Natural killer cell treated with Interleukin-12 subunit alpha and Interleukin-12 subunit beta and Interleukin-15 and Interleukin-18, amount 100 ng/mL, for 72 hours (primary cell): ENCODE measurements around the gene CCDC85B. TPM values are rescaled to one million over a fixed set of nuclear protein-coding genes. Genes with fewer than 3 reads are reported as not detected.

ENCODE experiments used
- ATAC-seq, 2 donors: fragments of 150-1000 bp; cut with Tn5 transposase in 1 of 2; sonication (Bioruptor Pico), chemical (Tn5 transposase) in 1 of 2; 2 replicates each; pipeline ENCODE4 v1.10.0; 2021
- DNase-seq: peaks from one replicate; pipeline ENCODE4 v3.0.0; 2022; ENCODE audit warnings: low spot score
- H3K27ac Mint-ChIP-seq, 2 donors: 1 replicate in 1 of 2; 2 replicates in 1 of 2; pipeline ENCODE4 v1.8.0; 2022; ENCODE audit warnings: mixed read lengths in 2 of 2, mild to moderate bottlenecking in 1 of 2, moderate library complexity in 1 of 2
- H3K27me3 Mint-ChIP-seq, 2 donors: 1 replicate in 1 of 2; 2 replicates in 1 of 2; pipeline ENCODE4 v1.8.0; 2022; ENCODE audit warnings: mixed read lengths in 2 of 2
- H3K36me3 Mint-ChIP-seq: one replicate; pipeline ENCODE4 v1.8.0; 2022; ENCODE audit warnings: mixed read lengths
- H3K4me1 Mint-ChIP-seq, 2 donors: 1 replicate in 1 of 2; 2 replicates in 1 of 2; pipeline ENCODE4 v1.8.0; 2022; ENCODE audit warnings: low read depth in 2 of 2, mixed read lengths in 2 of 2, mild to moderate bottlenecking in 1 of 2
- H3K4me3 Mint-ChIP-seq: one replicate; pipeline ENCODE4 v1.8.0; 2022; ENCODE audit warnings: mixed read lengths
- H3K9me3 Mint-ChIP-seq: 2 replicates; pipeline ENCODE4 v1.8.0; 2022; ENCODE audit warnings: mixed read lengths
- total RNA-seq, 2 donors: library from RNA; stranded (reverse); gene quantifications; one replicate each; pipeline ENCODE4 v1.2.3, GENCODE V29; 2022

CCDC85B gene
- total RNA-seq, 2 donors from 2014 or later: 44.6 to 89.8 TPM

DNA sequence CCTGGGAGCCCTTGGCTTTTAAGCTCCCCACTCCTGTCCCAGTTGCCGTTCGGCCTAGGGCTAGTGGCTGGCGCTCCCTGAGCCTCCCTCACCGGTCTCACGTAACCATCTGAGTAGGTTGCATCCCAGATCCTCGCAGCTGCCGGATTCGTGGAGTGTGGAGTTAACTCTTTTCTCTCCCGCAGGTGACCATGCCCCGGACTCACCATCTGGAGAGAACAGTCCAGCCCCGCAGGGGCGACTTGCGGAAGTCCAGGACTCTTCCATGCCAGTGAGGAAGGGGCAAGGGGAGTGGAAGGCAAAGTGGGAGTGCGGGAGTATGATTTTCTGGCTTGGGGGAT, 29.3 kb upstream of the CCDC85B start:
- no peaks in the 10 kb centered on the region for H3K9me3 Mint-ChIP-seq
- H3K4me3 Mint-ChIP-seq: peak overlapping the region; percentile 98
- peaks cover 13% of the 10 kb centered on the region for H3K36me3 Mint-ChIP-seq
- peak; percentile 61 for DNase-seq
- ATAC-seq: no peak
- peak overlapping the region; percentile 97 for H3K27ac Mint-ChIP-seq
- H3K4me1 Mint-ChIP-seq: peaks cover 35 to 40% of the 10 kb centered on the region in 2 donors
- H3K27me3 Mint-ChIP-seq: no peaks in the 10 kb centered on the region

DNA sequence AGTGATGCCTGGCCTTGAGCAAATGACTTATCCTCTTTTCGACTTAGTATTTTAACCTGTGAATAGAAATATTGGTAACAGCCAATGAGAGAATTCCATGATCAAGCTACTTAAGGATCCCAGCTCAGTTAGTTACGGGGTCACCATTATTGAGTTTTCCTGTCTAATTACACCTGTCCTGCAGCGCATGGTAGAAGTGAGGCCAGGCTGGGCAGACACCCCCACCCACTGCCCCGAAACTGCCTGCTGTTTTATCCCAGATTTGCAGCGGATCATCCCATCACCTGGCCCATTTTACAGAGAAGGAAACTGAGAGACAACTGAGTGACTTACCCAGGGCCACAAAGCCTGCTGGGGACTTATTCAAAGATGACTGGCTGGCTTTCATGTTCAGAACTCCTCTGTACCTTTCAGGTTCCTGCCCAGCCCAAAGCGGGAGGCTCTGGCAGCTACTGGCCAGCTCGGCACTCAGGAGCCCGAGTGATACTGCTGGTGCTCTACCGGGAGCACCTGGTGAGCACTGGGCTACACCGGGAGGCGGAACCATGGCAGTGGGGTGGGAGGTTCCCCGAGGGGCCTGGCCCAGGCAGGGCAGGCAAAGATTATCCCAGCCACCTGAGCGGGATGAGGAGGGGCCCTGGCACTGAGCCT, 28.8 kb upstream of the CCDC85B start:
- DNase-seq: peak; percentile 44
- no peaks in the 10 kb centered on the region for H3K27me3 Mint-ChIP-seq
- H3K4me1 Mint-ChIP-seq: peaks cover 30 to 35% of the 10 kb centered on the region in 2 donors
- peak overlapping the region; percentile 97 for H3K27ac Mint-ChIP-seq
- H3K36me3 Mint-ChIP-seq: peaks cover 7% of the 10 kb centered on the region
- H3K4me3 Mint-ChIP-seq: peak overlapping the region; percentile 98
- ATAC-seq: no peak
- no peaks in the 10 kb centered on the region for H3K9me3 Mint-ChIP-seq

DNA sequence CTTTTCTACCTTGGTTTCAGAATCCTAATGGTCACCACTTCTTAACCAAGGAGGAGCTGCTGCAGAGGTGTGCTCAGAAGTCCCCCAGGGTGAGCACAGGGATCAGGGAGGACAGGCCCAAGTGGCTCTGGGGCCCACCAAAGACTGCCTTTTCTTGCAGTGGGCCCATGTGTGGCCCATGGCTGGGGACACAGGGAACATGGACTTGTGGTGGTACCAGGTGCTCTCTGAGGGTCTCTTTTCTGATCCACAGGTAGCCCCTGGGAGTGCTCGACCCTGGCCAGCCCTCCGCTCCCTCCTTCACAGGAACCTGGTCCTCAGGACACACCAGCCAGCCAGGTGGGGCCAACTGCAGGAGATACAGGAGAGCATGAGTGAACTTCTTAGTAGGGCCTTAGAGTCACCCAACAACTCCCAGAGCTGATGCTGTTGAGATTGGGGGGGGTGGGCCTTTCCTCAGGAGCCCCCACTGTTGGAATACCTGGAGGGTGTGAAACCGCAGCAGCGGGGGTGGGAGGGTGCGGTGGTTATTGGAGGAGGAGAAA, 28.2 kb upstream of the CCDC85B start:
- peak overlapping the region; percentile 44 for H3K4me3 Mint-ChIP-seq
- DNase-seq (peak; percentile 58), ATAC-seq (no peak)
- peaks cover 5% of the 10 kb centered on the region for H3K36me3 Mint-ChIP-seq
- peak overlapping the region; percentile 97 for H3K27ac Mint-ChIP-seq
- H3K9me3 Mint-ChIP-seq: no peaks in the 10 kb centered on the region
- H3K27me3 Mint-ChIP-seq: no peaks in the 10 kb centered on the region
- H3K4me1 Mint-ChIP-seq: peaks cover 30 to 36% of the 10 kb centered on the region in 2 donors

DNA sequence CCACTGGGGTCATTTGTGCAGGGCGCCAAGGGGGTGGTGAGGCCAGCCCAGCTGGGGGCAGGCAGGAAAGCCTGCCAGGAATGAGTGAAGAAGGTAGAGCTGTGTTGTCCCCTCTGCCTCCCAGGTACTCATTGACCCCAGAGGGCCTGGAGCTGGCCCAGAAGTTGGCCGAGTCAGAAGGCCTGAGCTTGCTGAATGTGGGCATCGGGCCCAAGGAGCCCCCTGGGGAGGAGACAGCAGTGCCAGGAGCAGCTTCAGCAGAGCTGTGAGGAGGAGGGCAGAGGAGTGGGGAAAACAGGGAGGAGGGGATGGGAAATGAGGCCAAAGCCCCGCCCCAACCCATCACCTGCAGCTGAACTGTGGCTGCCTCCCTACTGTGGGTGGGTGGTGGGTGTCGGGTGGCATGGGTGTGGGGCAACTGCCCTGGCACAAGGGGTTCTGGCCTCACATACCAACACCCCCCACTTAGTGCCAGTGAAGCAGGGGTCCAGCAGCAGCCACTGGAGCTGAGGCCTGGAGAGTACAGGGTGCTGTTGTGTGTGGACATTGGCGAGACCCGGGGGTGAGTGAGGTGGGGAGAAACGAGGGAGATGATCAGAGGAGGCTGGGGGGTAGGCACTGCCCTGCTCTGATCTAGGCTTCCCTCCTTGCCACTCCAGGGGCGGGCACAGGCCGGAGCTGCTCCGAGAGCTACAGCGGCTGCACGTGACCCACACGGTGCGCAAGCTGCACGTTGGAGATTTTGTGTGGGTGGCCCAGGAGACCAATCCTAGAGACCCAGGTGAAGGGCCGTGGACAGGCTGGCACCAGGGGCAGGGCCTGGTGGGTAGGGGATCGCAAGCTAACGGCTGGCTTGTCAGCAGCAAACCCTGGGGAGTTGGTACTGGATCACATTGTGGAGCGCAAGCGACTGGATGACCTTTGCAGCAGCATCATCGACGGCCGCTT, 27.3 kb upstream of the CCDC85B start:
- Mint-ChIP-seq H3K27ac (peak overlapping the region in 1 of 2 donors; percentile 33), H3K4me3 (peak overlapping the region; percentile 44), H3K4me1 (peaks cover 29 to 36% of the 10 kb centered on the region in 2 donors), H3K36me3 (peaks cover 5% of the 10 kb centered on the region), H3K27me3 (no peaks in the 10 kb centered on the region), H3K9me3 (no peaks in the 10 kb centered on the region)
- DNase-seq: peak; percentile 44
- no peak for ATAC-seq

DNA sequence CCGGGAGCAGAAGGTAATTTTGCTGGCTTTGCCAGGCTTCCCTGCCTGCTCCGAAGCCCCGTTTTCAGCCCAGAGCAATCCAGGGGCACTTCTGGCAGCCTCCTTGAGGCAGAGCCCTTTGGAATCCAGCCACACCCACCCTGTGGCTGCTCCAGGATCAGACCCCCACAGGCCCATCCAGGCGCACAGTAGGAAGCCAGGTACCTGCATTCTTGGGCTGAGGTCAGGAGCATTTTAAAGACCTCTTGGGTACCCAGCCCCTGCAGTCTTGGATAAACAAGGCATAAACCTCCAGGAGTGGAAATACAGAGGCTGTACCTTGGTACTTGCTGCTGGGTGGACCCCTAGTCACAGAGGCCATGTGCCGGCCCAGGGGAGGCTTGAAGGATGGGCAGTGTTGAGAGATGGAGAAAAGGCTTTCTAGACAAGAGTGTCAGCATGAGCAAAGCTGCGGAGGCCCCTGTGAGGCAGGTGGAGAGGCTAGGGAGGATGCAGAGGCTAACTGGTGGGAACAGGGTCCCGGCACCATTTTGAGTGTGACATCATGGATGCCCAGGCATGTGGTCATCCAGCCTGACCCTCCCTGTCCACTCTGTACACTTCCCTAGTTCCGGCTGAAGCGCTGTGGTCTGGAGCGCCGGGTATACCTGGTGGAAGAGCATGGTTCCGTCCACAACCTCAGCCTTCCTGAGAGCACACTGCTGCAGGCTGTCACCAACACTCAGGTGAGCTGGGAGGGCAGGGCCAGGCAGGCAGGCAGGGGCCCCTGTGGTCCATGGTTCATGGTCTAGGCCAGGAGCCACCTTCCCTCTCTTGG, 26.4 kb upstream of the CCDC85B start:
- Mint-ChIP-seq H3K27me3 (no peaks in the 10 kb centered on the region), H3K4me1 (peaks cover 21 to 28% of the 10 kb centered on the region in 2 donors), H3K27ac (no peak overlapping the region), H3K4me3 (no peak overlapping the region), H3K9me3 (no peaks in the 10 kb centered on the region), H3K36me3 (peaks cover 5% of the 10 kb centered on the region)
- no peak for ATAC-seq
- DNase-seq: peak; percentile 54

DNA sequence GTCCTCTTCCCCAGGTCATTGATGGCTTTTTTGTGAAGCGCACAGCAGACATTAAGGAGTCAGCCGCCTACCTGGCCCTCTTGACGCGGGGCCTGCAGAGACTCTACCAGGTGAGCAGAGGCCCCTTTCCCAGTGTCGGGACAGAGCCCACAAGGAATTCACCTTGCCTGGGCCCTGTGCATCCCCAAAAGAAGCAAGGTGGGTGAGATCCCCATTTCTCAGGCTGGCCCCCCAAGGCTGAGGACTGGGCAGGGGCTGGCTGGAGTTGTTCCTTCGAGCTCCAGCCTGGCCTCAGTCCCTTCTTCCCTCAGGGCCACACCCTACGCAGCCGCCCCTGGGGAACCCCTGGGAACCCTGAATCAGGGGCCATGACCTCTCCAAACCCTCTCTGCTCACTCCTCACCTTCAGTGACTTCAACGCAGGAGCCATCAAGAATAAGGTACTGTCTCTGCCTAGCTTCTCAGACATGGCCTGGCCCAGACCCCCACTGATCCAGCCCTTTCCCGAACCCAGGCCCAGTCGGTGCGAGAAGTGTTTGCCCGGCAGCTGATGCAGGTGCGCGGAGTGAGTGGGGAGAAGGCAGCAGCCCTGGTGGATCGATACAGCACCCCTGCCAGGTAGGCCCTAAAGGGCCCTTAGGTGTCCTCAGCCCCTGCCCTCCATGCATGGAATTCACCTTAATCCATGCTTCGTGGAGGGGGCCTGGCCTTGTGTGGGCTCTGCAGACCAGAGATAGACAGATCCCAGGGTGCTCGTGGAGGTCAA, 25.6 kb upstream of the CCDC85B start:
- H3K9me3 Mint-ChIP-seq: no peaks in the 10 kb centered on the region
- no peak overlapping the region for H3K4me3 Mint-ChIP-seq
- H3K27ac Mint-ChIP-seq: no peak overlapping the region

DNA sequence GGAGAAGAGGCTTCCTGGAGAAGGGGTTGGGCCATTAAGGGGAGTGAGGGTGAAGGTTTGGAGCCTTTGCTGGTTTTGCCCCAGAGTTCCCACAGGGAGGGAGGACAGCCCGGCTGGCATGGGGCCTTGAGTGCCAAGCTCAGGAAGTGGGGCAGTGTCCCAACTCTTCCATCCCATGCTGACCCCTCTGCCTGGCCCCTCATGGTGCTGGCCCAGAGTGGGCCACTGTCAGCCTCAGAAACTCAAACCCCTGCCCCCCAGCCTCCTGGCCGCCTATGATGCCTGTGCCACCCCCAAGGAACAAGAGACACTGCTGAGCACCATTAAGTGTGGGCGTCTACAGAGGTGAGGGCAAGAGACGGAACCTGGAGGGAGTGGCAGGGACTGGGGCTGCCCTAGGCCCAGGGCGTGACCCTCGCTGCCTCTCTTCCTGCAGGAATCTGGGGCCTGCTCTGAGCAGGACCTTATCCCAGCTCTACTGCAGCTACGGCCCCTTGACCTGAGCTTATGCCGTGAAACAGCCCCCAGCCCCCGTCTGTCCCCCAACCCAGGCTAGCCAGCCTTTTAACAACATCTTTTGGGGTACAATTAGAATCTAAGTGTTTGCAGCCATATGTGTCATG, 24.8 kb upstream of the CCDC85B start:
- H3K36me3 Mint-ChIP-seq: peaks cover 5% of the 10 kb centered on the region
- DNase-seq (peak; percentile 35), ATAC-seq (no peak)
- H3K27me3 Mint-ChIP-seq: no peaks in the 10 kb centered on the region
- no peaks in the 10 kb centered on the region for H3K9me3 Mint-ChIP-seq
- no peak overlapping the region for H3K27ac Mint-ChIP-seq
- H3K4me3 Mint-ChIP-seq: no peak overlapping the region
- peaks cover 24 to 29% of the 10 kb centered on the region in 2 donors for H3K4me1 Mint-ChIP-seq

More for the DNA sequence above, 25.6 kb upstream of the CCDC85B start:
- ATAC-seq (no peak), DNase-seq (peak; percentile 59)
- Mint-ChIP-seq H3K4me1 (peaks cover 21 to 27% of the 10 kb centered on the region in 2 donors), H3K36me3 (peaks cover 5% of the 10 kb centered on the region), H3K27me3 (no peaks in the 10 kb centered on the region)

DNA sequence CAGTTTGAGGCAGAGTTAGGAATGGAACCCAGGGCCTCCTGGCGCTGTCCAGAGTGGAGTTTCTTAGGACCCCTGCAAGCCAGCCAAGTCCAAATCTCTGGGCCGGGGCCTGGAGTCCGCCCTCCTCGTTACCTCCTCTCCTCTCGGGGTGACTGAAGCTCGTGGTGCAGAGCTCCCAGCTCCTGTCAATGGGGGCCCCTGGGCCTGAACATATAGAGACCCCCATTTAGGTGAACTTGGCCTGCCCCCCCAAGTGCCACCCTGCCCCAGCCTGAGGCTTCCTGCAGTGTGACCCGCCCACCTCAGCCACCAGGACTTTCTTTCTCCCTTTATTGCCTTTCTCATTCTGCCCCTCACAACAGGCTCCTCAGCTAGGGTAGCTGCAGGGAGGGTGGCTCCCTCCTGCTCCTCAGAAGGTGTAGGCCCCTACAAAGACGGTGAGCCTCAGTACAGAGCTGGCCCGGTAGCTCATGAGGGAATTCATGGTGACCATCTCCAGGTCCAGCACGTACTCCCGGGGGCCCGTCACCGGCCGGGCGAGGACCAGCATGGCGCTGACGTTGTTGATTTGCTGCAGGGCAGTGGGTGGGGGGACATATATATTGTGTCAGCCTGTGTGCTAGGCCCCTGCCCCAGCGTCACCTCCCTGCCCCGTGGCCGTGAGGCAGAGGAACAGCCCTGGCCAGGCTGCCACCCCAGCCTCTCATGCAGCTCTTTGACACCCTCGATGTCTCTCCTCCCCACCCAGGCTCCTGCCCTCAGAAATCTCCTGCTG, 23.8 kb upstream of the CCDC85B start:
- no peak for ATAC-seq
- no peaks in the 10 kb centered on the region for H3K27me3 Mint-ChIP-seq

DNA sequence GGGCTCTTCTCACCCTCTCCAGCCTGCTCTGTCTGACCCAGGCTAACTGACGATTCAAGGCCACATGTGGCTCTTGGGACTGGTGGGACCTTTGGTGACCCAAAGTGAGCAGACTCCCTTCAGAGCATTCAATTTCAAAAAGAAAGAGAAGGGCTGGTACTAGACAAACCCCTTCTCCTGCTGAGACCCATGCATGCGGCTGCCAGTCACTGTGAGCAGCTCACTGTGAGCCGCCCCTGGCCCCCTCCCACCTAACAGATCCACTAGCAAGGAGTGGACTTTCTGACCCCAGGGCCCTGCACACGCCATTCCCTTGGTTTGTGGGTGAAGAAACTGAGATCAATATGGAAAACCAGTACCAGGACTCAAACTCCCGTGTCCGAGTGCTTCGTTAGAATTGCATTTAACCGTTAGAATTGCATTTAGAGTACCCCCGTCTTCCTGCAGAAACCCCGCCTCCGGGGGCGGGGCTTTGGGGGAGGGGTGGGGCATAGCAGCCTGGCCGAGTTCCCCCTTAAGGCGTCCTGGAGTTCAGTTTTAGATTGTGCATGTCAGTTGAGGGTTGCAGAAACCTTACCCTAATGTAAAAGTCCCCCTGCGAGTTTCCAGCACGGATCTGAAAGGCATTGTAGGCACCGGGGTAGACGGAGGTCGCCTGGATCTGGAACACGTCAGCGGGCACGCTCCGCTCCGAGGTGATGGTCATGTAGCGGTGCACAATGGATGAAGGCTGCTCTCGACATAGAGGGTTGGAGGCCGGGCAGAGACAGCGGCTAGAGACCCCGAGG, 23.0 kb upstream of the CCDC85B start:
- H3K4me1 Mint-ChIP-seq: peaks cover 24 to 25% of the 10 kb centered on the region in 2 donors
- H3K36me3 Mint-ChIP-seq: peaks cover 4% of the 10 kb centered on the region
- H3K9me3 Mint-ChIP-seq: no peaks in the 10 kb centered on the region
- H3K27ac Mint-ChIP-seq: peak overlapping the region in 1 of 2 donors; percentile 58
- DNase-seq: peak; percentile 62
- no peak for ATAC-seq
- H3K27me3 Mint-ChIP-seq: no peaks in the 10 kb centered on the region
- no peak overlapping the region for H3K4me3 Mint-ChIP-seq

More for the DNA sequence above, 23.8 kb upstream of the CCDC85B start:
- peak; percentile 47 for DNase-seq
- H3K4me1 Mint-ChIP-seq: peaks cover 26 to 27% of the 10 kb centered on the region in 2 donors
- H3K4me3 Mint-ChIP-seq: no peak overlapping the region
- peaks cover 5% of the 10 kb centered on the region for H3K36me3 Mint-ChIP-seq
- H3K27ac Mint-ChIP-seq: peak overlapping the region in 1 of 2 donors; percentile 58
- no peaks in the 10 kb centered on the region for H3K9me3 Mint-ChIP-seq

DNA sequence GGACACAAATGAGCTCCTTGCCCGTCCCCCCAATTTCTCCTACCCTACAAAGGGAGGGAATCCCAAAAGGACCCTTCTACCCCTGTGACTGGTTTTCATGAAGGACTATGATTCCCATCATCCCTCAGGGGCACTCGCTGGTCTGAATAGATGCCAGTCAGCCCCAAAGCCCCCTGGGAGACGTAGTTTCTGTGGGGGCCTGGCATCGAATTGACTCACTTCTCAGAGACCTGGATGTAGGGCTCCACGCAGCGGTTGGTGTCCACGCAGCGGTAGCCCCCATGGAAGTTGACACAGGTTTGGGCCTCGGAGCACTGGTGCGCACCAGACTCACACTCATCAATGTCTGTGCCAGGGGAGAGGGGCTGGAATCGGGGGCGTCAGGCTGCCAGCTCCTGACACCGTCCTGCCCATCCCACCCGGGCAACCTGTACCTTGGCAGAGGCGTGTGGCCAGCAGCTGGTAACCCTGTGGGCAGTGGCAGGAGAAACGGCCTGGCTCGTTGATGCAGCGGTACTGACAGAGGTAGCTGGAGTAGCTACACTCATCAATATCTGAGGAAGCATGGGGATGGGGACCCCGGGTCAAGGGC, 22.3 kb upstream of the CCDC85B start:
- peak; percentile 35 for DNase-seq
- Mint-ChIP-seq H3K4me1 (peaks cover 24% of the 10 kb centered on the region in 2 donors), H3K27ac (no peak overlapping the region), H3K4me3 (no peak overlapping the region), H3K9me3 (no peaks in the 10 kb centered on the region), H3K27me3 (no peaks in the 10 kb centered on the region), H3K36me3 (no peaks in the 10 kb centered on the region)
- ATAC-seq: no peak

DNA sequence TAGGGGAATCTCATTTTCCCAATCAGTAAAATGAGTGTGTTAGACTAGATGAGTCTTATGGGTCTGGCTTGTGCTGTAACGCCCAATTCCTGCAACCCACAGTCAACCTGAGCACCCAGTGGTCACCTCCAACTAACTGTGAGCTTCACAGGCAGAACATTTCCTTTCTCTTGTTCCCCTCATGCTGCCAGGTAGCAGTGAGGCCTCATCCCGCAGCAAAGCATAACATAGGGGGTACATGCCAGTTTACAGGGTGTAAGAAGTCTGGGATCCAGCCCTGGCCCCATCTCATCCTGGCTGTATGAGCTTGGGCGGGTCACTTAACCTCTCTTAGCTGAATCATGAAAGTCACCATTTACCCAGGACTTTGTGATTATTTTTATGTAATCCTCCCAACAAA, 21.6 kb upstream of the CCDC85B start:
- H3K36me3 Mint-ChIP-seq: no peaks in the 10 kb centered on the region
- peaks cover 23 to 26% of the 10 kb centered on the region in 2 donors for H3K4me1 Mint-ChIP-seq
- DNase-seq: no peak
- H3K4me3 Mint-ChIP-seq: no peak overlapping the region
- no peaks in the 10 kb centered on the region for H3K27me3 Mint-ChIP-seq
- no peaks in the 10 kb centered on the region for H3K9me3 Mint-ChIP-seq
- ATAC-seq: no peak
- no peak overlapping the region for H3K27ac Mint-ChIP-seq
